K562 (cell line): ENCODE measurements around the gene TMEM39B. TPM values are rescaled to one million over a fixed set of nuclear protein-coding genes. Genes with fewer than 3 reads are reported as not detected.

Experiments
- BACH1 ChIP-seq: fragments of 200-800 bp; sonication (Bioruptor generic); IDR thresholded peaks from 2 replicates; pipeline ENCODE4 v1.6.1; 2016; ENCODE audit warnings: missing genetic modification characterization, missing compliant biosample characterization
- CSDE1 ChIP-seq, 2 experiments: fragments of 450-650 bp; IDR thresholded peaks; 2 replicates each; pipeline ENCODE4 v1.6.1; 2016; ENCODE audit warnings: mild to moderate bottlenecking in 1 of 2
- GATAD2A ChIP-seq: fragments of 450-650 bp; IDR thresholded peaks from 2 replicates; pipeline ENCODE4 v1.6.1; 2017
- HDAC1 ChIP-seq, 2 experiments: fragments of 450-650 bp; IDR thresholded peaks; 2 replicates each; pipeline ENCODE4 v1.6.1; 2016 to 2017; ENCODE audit warnings: inconsistent platforms in 1 of 2, mild to moderate bottlenecking in 1 of 2, moderate library complexity in 1 of 2
- RNF219 ChIP-seq: fragments of 250-450 bp; sonication (Bioruptor Pico); IDR thresholded peaks from 2 replicates; pipeline ENCODE4 v1.5.0; 2022; ENCODE audit warnings: mild to moderate bottlenecking
- SREBF1 ChIP-seq: fragments of 150-350 bp; IDR thresholded peaks from 2 replicates; pipeline ENCODE4 v1.6.1; 2014; ENCODE audit warnings: antibody characterized with exemption, low read depth, low read length, borderline replicate concordance
- TRIM24 ChIP-seq, 2 experiments: fragments of 450-650 bp; IDR thresholded peaks; 2 replicates each; pipeline ENCODE4 v1.6.1; 2016
- ZNF280B ChIP-seq: fragments of 250-450 bp; sonication (Bioruptor Pico); IDR thresholded peaks from 2 replicates; pipeline ENCODE4 v1.5.1; 2021; ENCODE audit warnings: mild to moderate bottlenecking
- ZNF324 ChIP-seq: fragments of 250-450 bp; sonication (Bioruptor Pico); IDR thresholded peaks from 2 replicates; pipeline ENCODE4 v1.4.0; 2020; ENCODE audit warnings: mild to moderate bottlenecking
- ZNF449 ChIP-seq: fragments of 250-450 bp; sonication (Bioruptor Pico); IDR thresholded peaks from 2 replicates; pipeline ENCODE4 v1.8.0; 2022; ENCODE audit warnings: moderate library complexity, mild to moderate bottlenecking, inconsistent platforms
- ZNF668 ChIP-seq: fragments of 250-450 bp; sonication (Bioruptor Pico); IDR thresholded peaks from 2 replicates; pipeline ENCODE4 v1.8.0; 2022; ENCODE audit warnings: mild to moderate bottlenecking, inconsistent platforms
- polyA plus RNA-seq, 8 experiments: library from polyadenylated mRNA; depleted of rRNA in 4 of 8; stranded (reverse) in 5 of 8; unstranded in 3 of 8; fragments of >200 nt; fragmentation: Nextera tagmentation in 2 of 8; fragmentation: Illumina TruSeq in 1 of 8; extraction: Ambion mirVana in 2 of 8; extraction: Trizol in 1 of 8; gene quantifications; 2 replicates each; pipeline versions ENCODE4 v1.2.1 to v1.2.3, GENCODE V29; 2011 to 2014; ENCODE audit warnings: inconsistent platforms in 1 of 8, missing spikeins in 1 of 8
- total RNA-seq, 7 experiments: library from RNA; depleted of rRNA in 6 of 7; stranded (reverse); fragments of >200 nt in 6 of 7; fragmentation: Illumina TruSeq in 2 of 7; extraction: Trizol in 2 of 7; gene quantifications; 2 replicates each; pipeline versions ENCODE4 v1.2.1 to v1.2.3, GENCODE V29; 2011 to 2021; ENCODE audit warnings: low replicate concordance in 1 of 7
- TF ChIP-seq, protein P1 (sequence below): fragments of 450-650 bp; IDR thresholded peaks from 2 replicates; pipeline ENCODE4 v1.6.1; 2016; ENCODE audit warnings: antibody characterized with exemption
- TF ChIP-seq, protein P2 (sequence below), 2 experiments: fragments of 450-650 bp in 1 of 2; IDR thresholded peaks; 2 replicates each; pipeline ENCODE4 v1.6.1; 2011 to 2017; ENCODE audit warnings: low read depth in 2 of 2, antibody characterized with exemption in 1 of 2, borderline replicate concordance in 1 of 2, low read length in 1 of 2, mild to moderate bottlenecking in 1 of 2, mixed read lengths in 1 of 2; ENCODE audit not compliant: control insufficient read depth in 1 of 2
- TF ChIP-seq, protein P3 (sequence below): fragments of 250-450 bp; sonication (Bioruptor Pico); IDR thresholded peaks from 2 replicates; pipeline ENCODE4 v1.8.0; 2022; ENCODE audit warnings: moderate library complexity, mild to moderate bottlenecking, inconsistent platforms
- TF ChIP-seq, protein P4 (sequence below): fragments of 250-450 bp; sonication (Bioruptor Pico); IDR thresholded peaks from 2 replicates; pipeline ENCODE4 v1.5.0; 2021; ENCODE audit warnings: mild to moderate bottlenecking, borderline replicate concordance

The TMEM39B gene
- total and polyA plus RNA-seq, 9 of the 15 experiments (the other 6 are each of a cell fraction or from before 2014, with no cell fraction given), result 0.92 to 28.5 (median 9.7) TPM

DNA sequence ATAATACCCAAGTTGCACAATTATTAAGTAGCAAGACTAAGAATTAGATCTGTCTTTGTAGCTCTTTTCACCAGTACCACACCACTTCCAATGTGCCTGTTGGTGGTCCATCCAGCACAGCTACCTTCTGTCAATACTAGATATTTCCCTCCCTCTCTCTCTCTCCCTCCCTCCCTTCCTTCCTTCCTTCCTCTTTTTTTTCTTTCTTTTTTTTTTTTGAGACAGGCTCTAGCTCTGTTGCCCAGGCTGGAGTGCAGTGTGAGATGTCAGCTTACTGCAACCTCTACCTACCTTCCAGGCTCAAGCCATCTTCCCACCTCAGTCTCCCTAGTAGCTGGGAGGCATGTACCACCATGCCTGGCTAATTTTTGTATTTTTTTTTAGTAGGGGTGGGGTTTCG is 56.2 kb downstream of the TMEM39B start (continued):
- TF ChIP-seq RNF219 (CRISPR knock-in tag), result no peak
- TF ChIP-seq, protein P1, sequence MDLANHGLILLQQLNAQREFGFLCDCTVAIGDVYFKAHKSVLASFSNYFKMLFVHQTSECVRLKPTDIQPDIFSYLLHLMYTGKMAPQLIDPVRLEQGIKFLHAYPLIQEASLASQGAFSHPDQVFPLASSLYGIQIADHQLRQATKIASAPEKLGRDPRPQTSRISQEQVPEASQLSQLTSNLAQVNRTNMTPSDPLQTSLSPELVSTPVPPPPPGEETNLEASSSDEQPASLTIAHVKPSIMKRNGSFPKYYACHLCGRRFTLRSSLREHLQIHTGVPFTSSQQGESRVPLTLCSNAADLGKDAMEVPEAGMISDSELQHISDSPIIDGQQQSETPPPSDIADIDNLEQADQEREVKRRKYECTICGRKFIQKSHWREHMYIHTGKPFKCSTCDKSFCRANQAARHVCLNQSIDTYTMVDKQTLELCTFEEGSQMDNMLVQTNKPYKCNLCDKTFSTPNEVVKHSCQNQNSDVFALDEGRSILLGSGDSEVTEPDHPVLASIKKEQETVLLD, result 0 out of 2 replicates have a peak, but pooled peaks have one; percentile 47
- TF ChIP-seq HDAC1 (IDR thresholded peaks at IDR 0.05), result peak in 1 of 2 experiments; percentile 43; a peak in 1 of 4 replicates
- no peak for TF ChIP-seq ZNF668 (CRISPR knock-in tag)
- TF ChIP-seq, protein P2, sequence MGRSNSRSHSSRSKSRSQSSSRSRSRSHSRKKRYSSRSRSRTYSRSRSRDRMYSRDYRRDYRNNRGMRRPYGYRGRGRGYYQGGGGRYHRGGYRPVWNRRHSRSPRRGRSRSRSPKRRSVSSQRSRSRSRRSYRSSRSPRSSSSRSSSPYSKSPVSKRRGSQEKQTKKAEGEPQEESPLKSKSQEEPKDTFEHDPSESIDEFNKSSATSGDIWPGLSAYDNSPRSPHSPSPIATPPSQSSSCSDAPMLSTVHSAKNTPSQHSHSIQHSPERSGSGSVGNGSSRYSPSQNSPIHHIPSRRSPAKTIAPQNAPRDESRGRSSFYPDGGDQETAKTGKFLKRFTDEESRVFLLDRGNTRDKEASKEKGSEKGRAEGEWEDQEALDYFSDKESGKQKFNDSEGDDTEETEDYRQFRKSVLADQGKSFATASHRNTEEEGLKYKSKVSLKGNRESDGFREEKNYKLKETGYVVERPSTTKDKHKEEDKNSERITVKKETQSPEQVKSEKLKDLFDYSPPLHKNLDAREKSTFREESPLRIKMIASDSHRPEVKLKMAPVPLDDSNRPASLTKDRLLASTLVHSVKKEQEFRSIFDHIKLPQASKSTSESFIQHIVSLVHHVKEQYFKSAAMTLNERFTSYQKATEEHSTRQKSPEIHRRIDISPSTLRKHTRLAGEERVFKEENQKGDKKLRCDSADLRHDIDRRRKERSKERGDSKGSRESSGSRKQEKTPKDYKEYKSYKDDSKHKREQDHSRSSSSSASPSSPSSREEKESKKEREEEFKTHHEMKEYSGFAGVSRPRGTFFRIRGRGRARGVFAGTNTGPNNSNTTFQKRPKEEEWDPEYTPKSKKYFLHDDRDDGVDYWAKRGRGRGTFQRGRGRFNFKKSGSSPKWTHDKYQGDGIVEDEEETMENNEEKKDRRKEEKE (IDR thresholded peaks at IDR 0.05; ENCODE audit: borderline replicate concordance in 1 of 2, control insufficient read depth in 1 of 2, low read depth in 2 of 2, low read length in 1 of 2), result no peak
- TF ChIP-seq, protein P3, sequence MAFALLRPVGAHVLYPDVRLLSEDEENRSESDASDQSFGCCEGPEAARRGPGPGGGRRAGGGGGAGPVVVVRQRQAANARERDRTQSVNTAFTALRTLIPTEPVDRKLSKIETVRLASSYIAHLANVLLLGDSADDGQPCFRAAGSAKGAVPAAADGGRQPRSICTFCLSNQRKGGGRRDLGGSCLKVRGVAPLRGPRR, result no peak
- no peak for TF ChIP-seq ZNF280B
- 0 out of 4 replicates have a peak, but pooled peaks of 1 of the 2 experiments have one; percentile 22 for TF ChIP-seq TRIM24 (IDR thresholded peaks at IDR 0.05)
- TF ChIP-seq SREBF1, result no peak
- TF ChIP-seq BACH1 (tag), result no peak
- 0 out of 4 replicates have a peak, but pooled peaks of 1 of the 2 experiments have one; percentile 46 for TF ChIP-seq CSDE1 (IDR thresholded peaks at IDR 0.05)
- TF ChIP-seq, protein P4, sequence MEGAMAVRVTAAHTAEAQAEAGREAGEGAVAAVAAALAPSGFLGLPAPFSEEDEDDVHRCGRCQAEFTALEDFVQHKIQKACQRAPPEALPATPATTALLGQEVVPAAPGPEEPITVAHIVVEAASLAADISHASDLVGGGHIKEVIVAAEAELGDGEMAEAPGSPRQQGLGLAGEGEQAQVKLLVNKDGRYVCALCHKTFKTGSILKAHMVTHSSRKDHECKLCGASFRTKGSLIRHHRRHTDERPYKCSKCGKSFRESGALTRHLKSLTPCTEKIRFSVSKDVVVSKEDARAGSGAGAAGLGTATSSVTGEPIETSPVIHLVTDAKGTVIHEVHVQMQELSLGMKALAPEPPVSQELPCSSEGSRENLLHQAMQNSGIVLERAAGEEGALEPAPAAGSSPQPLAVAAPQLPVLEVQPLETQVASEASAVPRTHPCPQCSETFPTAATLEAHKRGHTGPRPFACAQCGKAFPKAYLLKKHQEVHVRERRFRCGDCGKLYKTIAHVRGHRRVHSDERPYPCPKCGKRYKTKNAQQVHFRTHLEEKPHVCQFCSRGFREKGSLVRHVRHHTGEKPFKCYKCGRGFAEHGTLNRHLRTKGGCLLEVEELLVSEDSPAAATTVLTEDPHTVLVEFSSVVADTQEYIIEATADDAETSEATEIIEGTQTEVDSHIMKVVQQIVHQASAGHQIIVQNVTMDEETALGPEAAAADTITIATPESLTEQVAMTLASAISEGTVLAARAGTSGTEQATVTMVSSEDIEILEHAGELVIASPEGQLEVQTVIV (CRISPR knock-in tag), result no peak
- no peak for TF ChIP-seq ZNF324 (CRISPR knock-in tag)
- peak; percentile 80 for TF ChIP-seq GATAD2A
- no peak for TF ChIP-seq ZNF449 (CRISPR knock-in tag)
